ENCODE measurements around the gene GAGE12J. TPM values are rescaled to one million over a fixed set of nuclear protein-coding genes. Genes with fewer than 3 reads are reported as not detected.
A peak's percentile ranks its signal among the peaks of the same experiment; 100 is the strongest.
"Not testable (repeated sequence)": the region's sequence is repeated elsewhere in the genome, so short reads cannot be mapped to it uniquely, and the experiment has no call there.

The GAGE12J gene
- total RNA-seq, 4 donors from 2014 or later: not detected

DNA sequence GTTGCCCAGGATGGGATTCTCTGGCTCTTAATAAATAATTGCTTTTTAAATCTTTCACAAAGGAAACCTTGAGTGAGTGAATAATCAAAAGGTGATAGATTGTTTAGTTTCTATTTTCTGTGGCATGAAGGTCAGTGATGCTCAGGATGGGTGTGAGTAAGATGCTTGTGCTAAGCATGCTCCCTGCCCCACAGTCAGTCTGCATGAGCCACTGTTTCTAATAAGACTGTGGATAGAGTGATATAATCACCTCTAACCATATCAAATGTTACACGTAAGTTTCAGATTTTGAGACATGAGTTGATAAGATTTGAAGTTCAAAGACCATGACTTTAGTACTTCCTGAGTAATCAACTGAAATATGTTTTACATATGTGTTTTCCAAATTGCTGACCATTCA, 21.1 kb upstream of the GAGE12J start:
- H3K9me3 ChIP-seq: no peaks in the 10 kb centered on the region
- no peaks in the 10 kb centered on the region for H3K27me3 ChIP-seq
- intact Hi-C loops (cut with DNase I; ENCODE audit: low total_unique reads): no loop called here
- H3K27ac ChIP-seq: no peak overlapping the region
- no peaks in the 10 kb centered on the region for H3K36me3 ChIP-seq
- H3K4me1 ChIP-seq: no peaks in the 10 kb centered on the region
- H3K4me3 ChIP-seq: no peak overlapping the region
- DNase-seq: no peak
- no peak for TF ChIP-seq POLR2A (IDR thresholded peaks at IDR 0.05)
- TF ChIP-seq, protein P1, sequence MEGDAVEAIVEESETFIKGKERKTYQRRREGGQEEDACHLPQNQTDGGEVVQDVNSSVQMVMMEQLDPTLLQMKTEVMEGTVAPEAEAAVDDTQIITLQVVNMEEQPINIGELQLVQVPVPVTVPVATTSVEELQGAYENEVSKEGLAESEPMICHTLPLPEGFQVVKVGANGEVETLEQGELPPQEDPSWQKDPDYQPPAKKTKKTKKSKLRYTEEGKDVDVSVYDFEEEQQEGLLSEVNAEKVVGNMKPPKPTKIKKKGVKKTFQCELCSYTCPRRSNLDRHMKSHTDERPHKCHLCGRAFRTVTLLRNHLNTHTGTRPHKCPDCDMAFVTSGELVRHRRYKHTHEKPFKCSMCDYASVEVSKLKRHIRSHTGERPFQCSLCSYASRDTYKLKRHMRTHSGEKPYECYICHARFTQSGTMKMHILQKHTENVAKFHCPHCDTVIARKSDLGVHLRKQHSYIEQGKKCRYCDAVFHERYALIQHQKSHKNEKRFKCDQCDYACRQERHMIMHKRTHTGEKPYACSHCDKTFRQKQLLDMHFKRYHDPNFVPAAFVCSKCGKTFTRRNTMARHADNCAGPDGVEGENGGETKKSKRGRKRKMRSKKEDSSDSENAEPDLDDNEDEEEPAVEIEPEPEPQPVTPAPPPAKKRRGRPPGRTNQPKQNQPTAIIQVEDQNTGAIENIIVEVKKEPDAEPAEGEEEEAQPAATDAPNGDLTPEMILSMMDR (IDR thresholded peaks at IDR 0.05): no peak

DNA sequence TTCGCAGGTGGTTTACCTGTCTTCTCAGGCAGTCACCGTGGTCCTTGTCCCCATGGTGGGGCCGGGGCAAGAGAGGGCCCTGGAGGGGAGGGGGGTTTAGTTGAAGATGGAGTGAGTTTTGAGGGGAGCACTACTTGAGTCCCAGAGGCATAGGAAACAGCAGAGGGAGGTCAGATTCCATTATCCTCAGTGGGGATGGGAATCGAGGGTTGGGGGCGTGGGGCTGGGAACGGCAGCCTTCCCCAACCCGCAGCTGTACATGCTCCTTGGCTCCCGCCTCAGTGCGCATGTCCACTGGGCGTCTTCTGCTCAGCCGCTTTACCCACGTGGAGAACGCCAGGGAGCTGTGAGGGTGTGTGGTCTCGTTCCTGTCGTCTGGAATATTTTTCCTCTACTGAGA, 18.5 kb upstream of the GAGE12J start, which contains the start of gene GAGE10:
Gene GAGE10, plus strand, starts transcription at position 301 of the 400 bp plus-strand sequence. CDS start 1,214 bp downstream, outside the sequence.
- Histone ChIP-seq H3K27ac (no peak within 1 kb of the TSS), H3K4me3 (no peak within 1 kb of the TSS), H3K4me1 (no peaks in the 10 kb centered on the region), H3K9me3 (no peaks in the 10 kb centered on the region), H3K36me3 (no peaks in the 10 kb centered on the region), H3K27me3 (no peaks in the 10 kb centered on the region)
- TF ChIP-seq POLR2A (IDR thresholded peaks at IDR 0.05): no peak
- TF ChIP-seq, protein P1 (IDR thresholded peaks at IDR 0.05): no peak
- no peak for DNase-seq
- intact Hi-C loops (cut with DNase I; ENCODE audit: low total_unique reads): no loop called here

DNA sequence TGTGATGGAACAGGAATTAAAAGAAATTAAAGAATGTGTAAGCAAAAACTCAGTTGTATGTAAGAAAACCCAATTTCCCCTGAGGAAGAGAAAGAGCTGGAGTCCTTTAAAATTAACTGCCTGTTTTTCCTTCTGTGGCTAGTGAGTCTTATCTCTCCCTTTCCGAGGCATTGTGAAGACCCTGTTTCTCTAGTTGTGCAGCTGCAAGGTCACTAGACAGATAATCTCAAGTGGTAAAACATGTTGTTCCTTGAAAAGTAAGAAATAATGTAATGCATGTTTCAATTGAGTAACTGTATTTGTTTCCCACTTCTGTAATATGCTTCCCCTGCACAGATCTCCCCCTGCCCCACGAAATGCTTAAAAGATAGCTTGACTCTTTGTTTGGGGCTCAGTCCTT, 14.1 kb upstream of the GAGE12J start:
- not testable (repeated sequence) for H3K4me3 ChIP-seq

DNA sequence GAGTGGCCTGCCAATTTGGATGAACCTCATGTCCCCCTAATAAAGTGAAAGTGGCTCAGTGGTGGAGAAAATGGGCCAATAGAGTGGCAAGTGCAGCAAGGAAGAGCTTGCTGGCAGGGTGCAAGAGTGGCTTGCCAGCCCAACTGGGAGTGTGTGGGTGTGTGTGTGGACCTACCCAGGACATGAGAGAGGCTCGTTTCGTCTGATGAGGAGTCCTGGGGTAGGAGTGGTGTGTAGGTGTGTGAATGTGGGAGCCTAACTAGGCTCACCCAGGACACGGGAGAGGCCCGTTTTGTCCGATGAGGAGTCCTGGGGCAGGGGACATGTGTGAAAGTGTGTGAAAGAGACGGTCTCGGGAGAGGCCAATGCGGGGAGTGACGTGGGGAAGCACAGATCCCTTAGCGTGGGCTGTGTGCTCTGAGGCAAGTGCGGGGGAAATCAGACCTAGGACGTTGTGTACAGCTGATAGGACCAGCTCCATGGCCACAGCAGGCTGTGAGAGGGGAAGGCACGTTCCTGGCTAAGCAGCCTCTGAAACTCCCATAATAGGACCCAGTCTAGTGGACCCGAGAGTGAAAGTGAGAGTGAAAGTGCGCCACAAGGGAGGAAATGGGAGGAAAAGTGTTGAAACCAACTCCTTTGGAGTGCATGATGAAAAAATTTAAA, 13.1 kb upstream of the GAGE12J start:
- peak overlapping the region; percentile 78 to 81 for H3K27ac ChIP-seq
- no peaks in the 10 kb centered on the region for H3K9me3 ChIP-seq
- peak in 1 of 2 donors; percentile 37 for DNase-seq
- intact Hi-C loops (cut with DNase I; ENCODE audit: low total_unique reads): no loop called here
- H3K4me3 ChIP-seq: peak overlapping the region; percentile 28 to 37
- no peaks in the 10 kb centered on the region for H3K27me3 ChIP-seq
- TF ChIP-seq POLR2A (IDR thresholded peaks at IDR 0.05): no peak
- TF ChIP-seq, protein P1 (IDR thresholded peaks at IDR 0.05): no peak
- no peaks in the 10 kb centered on the region for H3K36me3 ChIP-seq
- H3K4me1 ChIP-seq: no peaks in the 10 kb centered on the region

More for the DNA sequence above, 14.1 kb upstream of the GAGE12J start:
- H3K36me3 ChIP-seq; intact Hi-C loops (cut with DNase I; ENCODE audit: low total_unique reads); H3K9me3 ChIP-seq; H3K4me1 ChIP-seq; H3K27me3 ChIP-seq; DNase-seq; H3K27ac ChIP-seq: not testable (repeated sequence)

DNA sequence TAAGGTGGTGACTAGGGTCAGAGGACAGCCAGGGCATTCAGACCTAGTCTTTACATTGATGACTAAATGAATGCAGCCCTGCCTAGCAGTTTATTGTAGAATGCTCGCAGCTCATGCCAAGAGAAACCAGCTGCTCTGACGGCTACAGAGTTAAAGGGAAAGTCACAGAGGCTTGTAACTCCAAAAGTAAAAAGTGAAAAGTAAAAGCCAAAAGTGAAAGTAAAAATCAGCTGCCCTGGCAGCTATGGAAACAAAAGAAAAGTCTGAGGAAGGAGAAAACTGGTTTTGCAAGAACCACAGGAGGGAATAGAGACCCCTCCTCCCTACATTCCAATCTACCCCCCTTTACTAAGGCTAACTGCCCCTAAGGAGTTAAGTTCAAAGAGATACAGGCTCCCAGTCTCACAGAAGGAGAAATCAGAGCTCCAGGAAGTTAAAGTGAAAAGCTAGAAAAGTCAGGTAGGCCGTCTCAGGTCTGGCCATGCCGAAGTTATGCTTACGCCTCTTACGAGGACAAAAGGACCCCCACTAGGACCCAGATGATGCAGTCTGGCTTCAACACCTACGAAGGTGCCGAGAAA, 12.3 kb upstream of the GAGE12J start:
- Histone ChIP-seq H3K4me3 (peak overlapping the region; percentile 28 to 37), H3K4me1 (no peaks in the 10 kb centered on the region), H3K27ac (peak overlapping the region; percentile 78 to 81), H3K27me3 (no peaks in the 10 kb centered on the region), H3K9me3 (no peaks in the 10 kb centered on the region), H3K36me3 (no peaks in the 10 kb centered on the region)
- intact Hi-C loops (cut with DNase I; ENCODE audit: low total_unique reads): no loop called here
- no peak for DNase-seq
- no peak for TF ChIP-seq POLR2A (IDR thresholded peaks at IDR 0.05)
- TF ChIP-seq, protein P1 (IDR thresholded peaks at IDR 0.05): no peak

All from uterus (tissue), 4 donors.